HT1080 (cell line): ENCODE results near the gene BCAR3. TPM values are rescaled to one million over a fixed set of nuclear protein-coding genes. Genes with fewer than 3 reads are reported as not detected.

Experiments
- DNase-seq: peaks from one replicate; pipeline ENCODE4 v3.0.0-alpha.2; 2015; ENCODE audit warnings: low read depth
- total RNA-seq: library from RNA; depleted of rRNA; stranded (reverse); fragments of >200 nt; shearing (Covaris generic); gene quantifications from 2 replicates; pipeline ENCODE4 v1.2.3, GENCODE V29; 2014; rRNA removed

BCAR3 gene
- total RNA-seq, 1 experiment from 2014 or later = 163 TPM

- peak; percentile 32 for DNase-seq
Measured at GRCh38 chr1:93516164-93516563, 165.5 kb downstream of the BCAR3 start.

Other genes starting within 250 kb of the BCAR3 start
- gene FNBP1L, start 233.7 kb downstream of the BCAR3 start, total RNA-seq = 21.7 and 26.3 TPM in 2 replicates
- gene DNTTIP2, start 197.4 kb upstream of the BCAR3 start, total RNA-seq = 55.8 and 63.7 TPM in 2 replicates
- gene GCLM, start 227.6 kb upstream of the BCAR3 start, total RNA-seq = 19.5 and 28.9 TPM in 2 replicates